MCF 10A (cell line): ENCODE measurements around the gene RFX4. TPM values are rescaled to one million over a fixed set of nuclear protein-coding genes. Genes with fewer than 3 reads are reported as not detected.

Source experiments
- BruUV-seq: library from RNA; stranded (reverse); fragments of 400-500 nt; replicated peaks from 2 replicates; lab custom pipeline; 2021; lab: Mats Ljungman, UMichigan
- CTCF ChIA-PET: fragments of 300-600 bp; sonication (Branson Sonifier 250); formaldehyde crosslinking; extraction: SDS; loops from one replicate; lab custom pipeline; 2021; ENCODE audit warnings: antibody characterized with exemption, inconsistent platforms; lab: Yijun Ruan, JAX
- POLR2A ChIA-PET: fragments of 300-600, 350-650 bp; sonication (Branson Sonifier 250); formaldehyde crosslinking; extraction: SDS; loops from one replicate; lab custom pipeline; 2020; ENCODE audit warnings: antibody characterized with exemption, inconsistent platforms; lab: Yijun Ruan, JAX
- DNase-seq: peaks from one replicate; pipeline ENCODE4 v3.0.0-alpha.2; 2018; ENCODE audit not compliant: unreplicated experiment
- H3K27ac Mint-ChIP-seq: one replicate; pipeline ENCODE4 v1.8.0; 2022; ENCODE audit warnings: mild to moderate bottlenecking, low read depth, mixed read lengths; ENCODE audit not compliant: unreplicated experiment
- H3K27me3 Mint-ChIP-seq: one replicate; pipeline ENCODE4 v1.8.0; 2022; ENCODE audit warnings: mixed read lengths; ENCODE audit not compliant: insufficient read depth, unreplicated experiment
- H3K36me3 Mint-ChIP-seq: one replicate; pipeline ENCODE4 v1.8.0; 2022; ENCODE audit warnings: mild to moderate bottlenecking, moderate library complexity, mixed read lengths; ENCODE audit not compliant: insufficient read depth, unreplicated experiment
- H3K4me1 Mint-ChIP-seq: one replicate; pipeline ENCODE4 v1.8.0; 2022; ENCODE audit warnings: mixed read lengths; ENCODE audit not compliant: insufficient read depth, unreplicated experiment
- H3K4me3 Mint-ChIP-seq: one replicate; pipeline ENCODE4 v1.8.0; 2022; ENCODE audit warnings: mild to moderate bottlenecking, moderate library complexity, mixed read lengths; ENCODE audit not compliant: unreplicated experiment
- H3K9me3 Mint-ChIP-seq: one replicate; pipeline ENCODE4 v1.8.0; 2022; ENCODE audit warnings: mixed read lengths; ENCODE audit not compliant: unreplicated experiment
- intact Hi-C: fragments of 100-400 bp; cut with micrococcal nuclease; formaldehyde crosslinking; loops from 2 replicates; pipeline ENCODE4 v1.14.1; 2022
- total RNA-seq: library from RNA; stranded (reverse); gene quantifications from 2 replicates; pipeline ENCODE4 v1.2.3, GENCODE V29; 2022
- TF ChIP-seq, protein P1 (sequence below): fragments of 200-600 bp; IDR thresholded peaks from one replicate; pipeline ENCODE4 v1.8.0; 2022; ENCODE audit warnings: antibody characterized with exemption, mild to moderate bottlenecking; ENCODE audit not compliant: unreplicated experiment

RFX4 gene
- total RNA-seq, 1 experiment from 2014 or later = not detected

- Mint-ChIP-seq H3K4me3 (no peak overlapping the region), H3K36me3 (no peaks in the 10 kb centered on the region), H3K27ac (no peak overlapping the region), H3K4me1 (peaks cover 7% of the 10 kb centered on the region), H3K9me3 (no peaks in the 10 kb centered on the region), H3K27me3 (peaks cover 13% of the 10 kb centered on the region)
- peak; percentile 18 for DNase-seq
- no TSS peak for BruUV-seq
- TF ChIP-seq, protein P1, sequence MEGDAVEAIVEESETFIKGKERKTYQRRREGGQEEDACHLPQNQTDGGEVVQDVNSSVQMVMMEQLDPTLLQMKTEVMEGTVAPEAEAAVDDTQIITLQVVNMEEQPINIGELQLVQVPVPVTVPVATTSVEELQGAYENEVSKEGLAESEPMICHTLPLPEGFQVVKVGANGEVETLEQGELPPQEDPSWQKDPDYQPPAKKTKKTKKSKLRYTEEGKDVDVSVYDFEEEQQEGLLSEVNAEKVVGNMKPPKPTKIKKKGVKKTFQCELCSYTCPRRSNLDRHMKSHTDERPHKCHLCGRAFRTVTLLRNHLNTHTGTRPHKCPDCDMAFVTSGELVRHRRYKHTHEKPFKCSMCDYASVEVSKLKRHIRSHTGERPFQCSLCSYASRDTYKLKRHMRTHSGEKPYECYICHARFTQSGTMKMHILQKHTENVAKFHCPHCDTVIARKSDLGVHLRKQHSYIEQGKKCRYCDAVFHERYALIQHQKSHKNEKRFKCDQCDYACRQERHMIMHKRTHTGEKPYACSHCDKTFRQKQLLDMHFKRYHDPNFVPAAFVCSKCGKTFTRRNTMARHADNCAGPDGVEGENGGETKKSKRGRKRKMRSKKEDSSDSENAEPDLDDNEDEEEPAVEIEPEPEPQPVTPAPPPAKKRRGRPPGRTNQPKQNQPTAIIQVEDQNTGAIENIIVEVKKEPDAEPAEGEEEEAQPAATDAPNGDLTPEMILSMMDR = no peak
- intact Hi-C loops = no loop called here
- ChIA-PET POLR2A (no interaction called here), CTCF (interaction anchor here (0.5 kb wide), 1 partner anchor 978 kb away, joined by 3 read pairs; no protein-coding TSS in a partner anchor)
Measured at GRCh38 chr12:106629797-106630659, 47.2 kb downstream of the RFX4 start.

GRCh38 chr12:106631150-106631549, 48.3 kb downstream of the RFX4 start:
- BruUV-seq = no TSS peak
- CTCF ChIA-PET = interaction anchor here (1.1 kb wide), 1 partner anchor 23 kb away, joined by 3 read pairs; no protein-coding TSS in a partner anchor
- intact Hi-C loops = no loop called here
- Mint-ChIP-seq H3K27ac (no peak overlapping the region), H3K27me3 (peaks cover 24% of the 10 kb centered on the region), H3K9me3 (no peaks in the 10 kb centered on the region), H3K4me3 (no peak overlapping the region), H3K4me1 (peaks cover 7% of the 10 kb centered on the region), H3K36me3 (no peaks in the 10 kb centered on the region)
- TF ChIP-seq, protein P1 = no peak
- POLR2A ChIA-PET = no interaction called here
- DNase-seq = no peak

- no TSS peak for BruUV-seq
- Mint-ChIP-seq H3K27me3 (peaks cover 30% of the 10 kb centered on the region), H3K27ac (no peak overlapping the region), H3K4me3 (no peak overlapping the region), H3K9me3 (no peaks in the 10 kb centered on the region), H3K36me3 (no peaks in the 10 kb centered on the region), H3K4me1 (peaks cover 7% of the 10 kb centered on the region)
- intact Hi-C loops = no loop called here
- POLR2A ChIA-PET = no interaction called here
- TF ChIP-seq, protein P1 = no peak
- CTCF ChIA-PET = interaction anchor here (1.1 kb wide), 1 partner anchor 22 kb away, joined by 3 read pairs; no protein-coding TSS in a partner anchor
- DNase-seq = no peak
Measured at GRCh38 chr12:106631797-106632196, 49.0 kb downstream of the RFX4 start.

GRCh38 chr12:106632797-106633450, 50.1 kb downstream of the RFX4 start:
- no TSS peak for BruUV-seq
- no peaks in the 10 kb centered on the region for H3K9me3 Mint-ChIP-seq
- H3K4me1 Mint-ChIP-seq = peaks cover 7% of the 10 kb centered on the region
- H3K27me3 Mint-ChIP-seq = peaks cover 32% of the 10 kb centered on the region
- no peak overlapping the region for H3K27ac Mint-ChIP-seq
- CTCF ChIA-PET = no interaction called here
- no peak for DNase-seq
- TF ChIP-seq, protein P1 = no peak
- POLR2A ChIA-PET = interaction anchor here (0.9 kb wide), 1 partner anchor 20 kb away, joined by 3 read pairs; no protein-coding TSS in a partner anchor
- H3K4me3 Mint-ChIP-seq = no peak overlapping the region
- no peaks in the 10 kb centered on the region for H3K36me3 Mint-ChIP-seq
- intact Hi-C loops = no loop called here
